NCI-H82 (cell line): ENCODE data around the gene CBLIF.
A peak's percentile ranks its signal among the peaks of the same experiment; 100 is the strongest.
"Not testable (repeated sequence)": the region's sequence is repeated elsewhere in the genome, so short reads cannot be mapped to it uniquely, and the experiment has no call there.

Experiments
- DNase-seq: peaks from one replicate; lab custom pipeline; 2025; lab: John Stamatoyannopoulos, UW

Gene CBLIF

GRCh38 chr11:59847626-59848025 is 2.3 kb upstream of the CBLIF start:
- DNase-seq = no peak

- DNase-seq = no peak
These were observed 1.3 kb upstream of the CBLIF start for GRCh38 chr11:59846556-59846955.

- peak; percentile 13 for DNase-seq
These were observed 3.0 kb downstream of the CBLIF start for GRCh38 chr11:59842316-59842715.

- DNase-seq = no peak
These were observed 3.8 kb downstream of the CBLIF start for GRCh38 chr11:59841514-59841913.

GRCh38 chr11:59839615-59840014 is 5.7 kb downstream of the CBLIF start:
- DNase-seq = no peak

GRCh38 chr11:59833602-59834001 is 11.7 kb downstream of the CBLIF start:
- DNase-seq = no peak

- DNase-seq = no peak
These were observed 15.9 kb downstream of the CBLIF start for GRCh38 chr11:59829358-59829757.

GRCh38 chr11:59822989-59823566 is 22.2 kb downstream of the CBLIF start:
- DNase-seq = peak; percentile 76

- no peak for DNase-seq
These were observed 26.7 kb downstream of the CBLIF start for GRCh38 chr11:59818572-59818971.

GRCh38 chr11:59816434-59816833 is 28.9 kb downstream of the CBLIF start:
- not testable (repeated sequence) for DNase-seq

GRCh38 chr11:59815754-59816153 is 29.5 kb downstream of the CBLIF start:
- DNase-seq = no peak

- no peak for DNase-seq
These were observed 31.3 kb downstream of the CBLIF start for GRCh38 chr11:59814021-59814420.

GRCh38 chr11:59813364-59813763 is 31.9 kb downstream of the CBLIF start:
- DNase-seq = no peak

GRCh38 chr11:59812220-59812619 is 33.1 kb downstream of the CBLIF start:
- DNase-seq = no peak

GRCh38 chr11:59810911-59811259 is 34.4 kb downstream of the CBLIF start:
- DNase-seq = no peak

GRCh38 chr11:59810189-59810910 is 34.9 kb downstream of the CBLIF start, which contains the start of gene MRPL16:
Gene MRPL16 (minus strand): TSS chr11:59810778. CDS start chr11:59810658, 120 bp downstream.
- DNase-seq = peak; percentile 95

- DNase-seq = no peak
These were observed 38.2 kb downstream of the CBLIF start for GRCh38 chr11:59807047-59807610.

- DNase-seq = no peak
These were observed 41.2 kb downstream of the CBLIF start for GRCh38 chr11:59804061-59804460.

GRCh38 chr11:59802639-59803176 is 42.6 kb downstream of the CBLIF start:
- peak; percentile 60 for DNase-seq

- peak; percentile 65 for DNase-seq
These were observed 43.2 kb downstream of the CBLIF start for GRCh38 chr11:59801981-59802638.

- peak; percentile 59 for DNase-seq
These were observed 44.1 kb downstream of the CBLIF start for GRCh38 chr11:59801160-59801706.

- no peak for DNase-seq
These were observed 44.8 kb downstream of the CBLIF start for GRCh38 chr11:59800390-59801025.
